NB4 (cell line): ENCODE measurements around the gene DNMBP.

Experiments used
- DNase-seq: peaks from one replicate; pipeline ENCODE4 v3.0.0; 2010; ENCODE audit warnings: low read depth
- H3K4me3 ChIP-seq: one replicate; pipeline ENCODE4 v1.5.1; 2011; ENCODE audit warnings: mild to moderate bottlenecking, low read depth, low read length, moderate library complexity
- MYC ChIP-seq: IDR thresholded peaks from 2 replicates; pipeline ENCODE4 v1.6.1; 2011; ENCODE audit warnings: low read depth, low read length
- POLR2A ChIP-seq: IDR thresholded peaks from 2 replicates; pipeline ENCODE4 v1.6.1; 2011; ENCODE audit warnings: mild to moderate bottlenecking; ENCODE audit not compliant: insufficient read length; ENCODE audit errors: extremely low read depth
- TF ChIP-seq, protein P1 (sequence below): IDR thresholded peaks from 2 replicates; pipeline ENCODE4 v1.6.1; 2011; ENCODE audit warnings: low read depth, low read length
- TF ChIP-seq, protein P2 (sequence below): IDR thresholded peaks from one replicate; pipeline ENCODE4 v1.5.1; 2012; ENCODE audit warnings: low read depth, low read length

The DNMBP gene

DNA sequence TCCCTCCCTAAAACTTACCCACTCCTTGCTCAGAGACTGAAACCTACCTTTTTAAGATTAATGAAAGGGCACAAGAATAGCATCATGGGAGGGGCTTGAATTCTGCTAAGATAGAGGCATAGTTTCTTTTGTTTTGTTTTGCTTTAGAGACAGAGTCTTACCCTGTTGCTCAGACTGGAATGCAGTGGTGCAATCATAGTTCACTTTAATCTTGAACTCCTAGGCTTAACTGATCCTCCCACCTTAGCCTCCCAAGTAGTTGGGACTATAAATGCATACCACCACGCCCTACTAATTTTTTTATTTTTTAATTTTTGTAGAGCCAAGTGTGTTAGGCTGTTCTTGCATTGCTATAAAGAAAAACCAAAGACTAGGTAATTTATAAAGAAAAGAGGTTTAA is 17.7 kb upstream of the DNMBP start:
- DNase-seq: no peak
- H3K4me3 ChIP-seq: no peak overlapping the region
- TF ChIP-seq, protein P1, sequence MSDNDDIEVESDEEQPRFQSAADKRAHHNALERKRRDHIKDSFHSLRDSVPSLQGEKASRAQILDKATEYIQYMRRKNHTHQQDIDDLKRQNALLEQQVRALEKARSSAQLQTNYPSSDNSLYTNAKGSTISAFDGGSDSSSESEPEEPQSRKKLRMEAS: no peak
- no peak for TF ChIP-seq POLR2A
- TF ChIP-seq MYC: no peak
- TF ChIP-seq, protein P2, sequence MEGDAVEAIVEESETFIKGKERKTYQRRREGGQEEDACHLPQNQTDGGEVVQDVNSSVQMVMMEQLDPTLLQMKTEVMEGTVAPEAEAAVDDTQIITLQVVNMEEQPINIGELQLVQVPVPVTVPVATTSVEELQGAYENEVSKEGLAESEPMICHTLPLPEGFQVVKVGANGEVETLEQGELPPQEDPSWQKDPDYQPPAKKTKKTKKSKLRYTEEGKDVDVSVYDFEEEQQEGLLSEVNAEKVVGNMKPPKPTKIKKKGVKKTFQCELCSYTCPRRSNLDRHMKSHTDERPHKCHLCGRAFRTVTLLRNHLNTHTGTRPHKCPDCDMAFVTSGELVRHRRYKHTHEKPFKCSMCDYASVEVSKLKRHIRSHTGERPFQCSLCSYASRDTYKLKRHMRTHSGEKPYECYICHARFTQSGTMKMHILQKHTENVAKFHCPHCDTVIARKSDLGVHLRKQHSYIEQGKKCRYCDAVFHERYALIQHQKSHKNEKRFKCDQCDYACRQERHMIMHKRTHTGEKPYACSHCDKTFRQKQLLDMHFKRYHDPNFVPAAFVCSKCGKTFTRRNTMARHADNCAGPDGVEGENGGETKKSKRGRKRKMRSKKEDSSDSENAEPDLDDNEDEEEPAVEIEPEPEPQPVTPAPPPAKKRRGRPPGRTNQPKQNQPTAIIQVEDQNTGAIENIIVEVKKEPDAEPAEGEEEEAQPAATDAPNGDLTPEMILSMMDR: no peak

DNA sequence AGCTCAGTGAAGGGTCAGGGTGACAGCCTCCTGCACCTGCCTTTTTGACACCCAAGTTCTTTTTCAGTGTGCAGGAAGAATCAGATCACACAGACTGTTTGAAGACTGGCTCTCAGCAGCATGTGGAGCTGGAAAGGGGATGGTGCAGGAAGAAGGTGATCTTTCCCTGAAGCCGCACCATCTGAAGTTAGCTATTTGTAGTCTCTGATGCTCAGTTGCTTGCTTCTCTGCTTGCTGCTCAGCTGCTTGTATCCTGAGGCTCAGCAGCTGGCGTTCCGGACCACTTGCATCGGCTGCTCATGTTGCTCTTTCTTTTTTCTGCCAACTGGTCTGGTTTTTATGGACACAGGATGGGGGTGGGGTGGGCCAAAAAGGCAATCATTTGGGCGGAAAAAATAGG is 15.8 kb upstream of the DNMBP start:
- no peak overlapping the region for H3K4me3 ChIP-seq
- no peak for DNase-seq
- TF ChIP-seq POLR2A (no peak), MYC (no peak)
- TF ChIP-seq, protein P1: no peak
- TF ChIP-seq, protein P2: no peak

DNA sequence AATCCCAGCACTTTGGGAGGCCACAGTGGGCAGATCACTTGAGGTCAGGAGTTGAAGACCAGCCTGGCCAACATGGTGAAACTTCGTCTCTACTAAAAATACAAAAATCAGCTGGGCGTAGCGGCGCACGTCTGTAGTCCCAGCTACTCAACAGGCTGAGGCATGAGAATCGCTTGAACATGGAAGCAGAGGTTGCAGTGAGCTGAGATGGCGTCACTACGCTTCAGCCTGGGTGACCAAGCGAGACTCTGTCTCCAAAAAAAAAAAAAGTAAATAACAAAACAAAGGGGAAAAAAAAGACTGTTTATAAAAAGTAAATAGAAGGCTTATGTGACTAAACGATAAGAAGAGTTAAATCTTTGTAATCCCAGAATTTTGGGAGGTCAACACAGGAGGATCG is 15.0 kb upstream of the DNMBP start:
- no peak overlapping the region for H3K4me3 ChIP-seq
- DNase-seq: no peak
- TF ChIP-seq, protein P2: no peak
- TF ChIP-seq POLR2A (no peak), MYC (no peak)
- TF ChIP-seq, protein P1: no peak

DNA sequence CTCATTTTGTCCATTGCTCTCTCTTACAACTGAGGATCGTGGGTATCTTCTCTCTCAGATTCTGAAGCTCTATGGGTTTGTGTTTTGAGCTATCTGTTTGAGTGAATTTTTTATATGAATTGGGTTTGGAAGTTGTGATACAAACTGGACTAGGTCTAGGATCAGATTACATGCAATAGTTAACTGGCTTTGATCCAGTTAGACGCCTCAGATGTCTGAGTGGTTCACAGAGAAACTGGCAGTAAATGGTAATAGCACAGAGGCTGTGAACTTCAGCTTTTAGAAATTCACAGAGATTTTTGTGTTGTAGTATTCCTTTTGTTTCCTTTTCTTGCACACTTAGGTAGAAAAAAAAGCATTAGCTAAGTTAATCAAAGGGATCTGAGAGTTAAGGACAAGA is 12.7 kb upstream of the DNMBP start:
- H3K4me3 ChIP-seq: no peak overlapping the region
- TF ChIP-seq POLR2A (no peak), MYC (no peak)
- no peak for DNase-seq

DNA sequence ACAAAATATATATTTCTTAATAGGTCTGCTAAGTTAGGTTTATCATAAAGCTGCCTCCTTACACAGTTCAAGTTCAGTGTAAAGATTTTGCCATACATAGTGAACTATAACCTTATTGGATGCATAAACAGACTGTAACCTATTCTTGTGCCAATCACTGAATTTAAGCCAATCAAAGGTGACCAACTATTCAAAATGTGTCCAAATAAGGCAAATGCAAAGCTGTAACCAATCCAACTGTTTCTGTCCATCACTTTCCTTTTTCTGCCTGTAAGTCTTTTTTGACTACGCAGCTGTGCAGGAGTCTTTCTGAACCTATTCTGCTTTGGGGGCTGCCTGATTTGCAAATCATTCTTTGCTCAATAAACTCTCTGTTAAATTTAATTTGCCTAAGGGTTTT is 11.6 kb upstream of the DNMBP start:
- no peak overlapping the region for H3K4me3 ChIP-seq
- TF ChIP-seq POLR2A (no peak), MYC (no peak)
- TF ChIP-seq, protein P2: no peak
- TF ChIP-seq, protein P1: no peak
- DNase-seq: no peak

DNA sequence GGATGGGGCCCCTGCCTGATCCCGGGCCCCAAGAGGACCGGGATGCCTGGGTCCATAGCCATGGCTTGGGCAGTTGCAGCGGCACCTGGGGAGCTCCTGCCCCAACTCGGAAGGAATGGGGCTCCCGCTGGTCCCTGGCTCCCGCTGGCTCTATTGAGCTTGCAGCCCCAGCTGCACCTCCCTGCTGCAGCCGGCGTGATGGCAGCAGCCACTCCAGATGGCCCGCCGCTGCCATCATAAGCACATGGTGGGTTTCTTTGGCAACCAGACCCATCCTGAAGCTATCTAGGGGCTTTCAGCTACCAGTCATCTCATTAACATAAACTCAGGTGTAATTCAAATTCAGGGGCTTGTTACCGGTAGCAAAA is 11.1 kb upstream of the DNMBP start:
- TF ChIP-seq, protein P2: no peak
- no peak for DNase-seq
- H3K4me3 ChIP-seq: no peak overlapping the region
